CD4-positive, alpha-beta T cell treated with Interleukin-17A for 4 hours (primary cell): ENCODE results near the gene CERS6.
"Not testable (repeated sequence)": the region's sequence is repeated elsewhere in the genome, so short reads cannot be mapped to it uniquely, and the experiment has no call there.

Source experiments
- DNase-seq: peaks from one replicate; pipeline ENCODE4 v3.0.0-alpha.2; 2020; ENCODE audit warnings: mixed read lengths

CERS6 gene

DNA sequence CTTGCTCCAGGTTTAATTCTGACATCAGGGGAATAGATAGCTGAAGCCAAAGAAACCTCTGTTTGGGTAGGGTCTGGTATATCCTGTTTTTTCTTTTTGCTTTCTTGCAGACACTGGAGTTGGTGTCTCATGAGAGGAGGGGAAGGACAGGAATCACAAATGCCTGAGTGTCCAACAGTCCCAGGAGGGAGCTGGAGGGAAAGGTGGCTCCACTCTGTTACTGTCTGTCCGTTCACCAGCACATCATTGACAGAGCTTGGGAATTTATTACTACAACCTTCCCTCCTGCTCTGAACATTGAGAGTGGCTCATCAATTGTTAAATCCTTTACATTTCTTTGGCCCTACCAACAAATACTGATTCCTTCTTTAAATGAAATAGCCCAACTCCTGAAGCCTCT lies 194.1 kb downstream of the CERS6 start:
- DNase-seq: no peak

GRCh38 chr2:168650781-168651180 lies 194.7 kb downstream of the CERS6 start:
- DNase-seq: no peak

DNA sequence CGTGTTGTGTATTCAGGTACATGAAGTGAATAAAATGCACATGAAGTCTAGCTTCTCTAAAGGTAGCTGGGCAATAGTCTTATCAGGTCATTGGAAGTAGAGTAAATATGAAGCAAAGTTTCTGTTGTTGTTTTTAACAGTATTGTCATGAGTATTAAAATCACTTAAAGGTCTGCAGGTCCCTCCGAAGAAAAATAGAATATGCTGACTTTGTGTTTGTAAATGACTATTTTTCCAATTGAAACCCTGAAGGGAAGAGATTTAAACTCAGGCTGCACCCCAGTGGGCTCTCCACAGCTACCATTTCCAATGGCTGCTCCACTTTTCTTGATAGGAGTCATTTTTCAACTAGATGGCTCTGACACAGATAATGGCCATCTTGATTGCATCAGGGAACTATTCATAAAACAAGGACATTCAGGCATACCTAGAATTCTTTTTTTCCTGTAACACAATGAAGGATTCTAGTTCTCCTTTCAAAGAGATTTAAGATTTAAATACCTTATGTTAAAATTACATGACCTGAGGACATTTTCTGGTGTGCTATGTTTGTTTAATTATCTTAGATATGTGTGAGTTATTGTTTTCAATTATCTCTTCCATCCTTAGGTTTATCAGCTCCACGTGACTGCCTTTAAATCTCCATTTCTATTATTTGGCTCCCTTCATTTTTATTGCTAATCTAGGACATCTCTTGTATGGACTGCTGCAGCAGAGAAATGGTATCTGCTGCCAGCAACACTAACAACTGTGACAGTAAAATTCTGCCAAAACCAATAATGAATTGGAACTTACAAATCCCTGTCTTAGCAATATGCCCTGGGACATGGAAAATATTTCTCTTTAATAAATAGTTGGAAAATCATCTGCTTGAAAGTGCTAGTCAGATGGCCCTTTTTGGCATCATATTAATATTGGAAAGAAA lies 197.2 kb downstream of the CERS6 start:
- DNase-seq: no peak

DNA sequence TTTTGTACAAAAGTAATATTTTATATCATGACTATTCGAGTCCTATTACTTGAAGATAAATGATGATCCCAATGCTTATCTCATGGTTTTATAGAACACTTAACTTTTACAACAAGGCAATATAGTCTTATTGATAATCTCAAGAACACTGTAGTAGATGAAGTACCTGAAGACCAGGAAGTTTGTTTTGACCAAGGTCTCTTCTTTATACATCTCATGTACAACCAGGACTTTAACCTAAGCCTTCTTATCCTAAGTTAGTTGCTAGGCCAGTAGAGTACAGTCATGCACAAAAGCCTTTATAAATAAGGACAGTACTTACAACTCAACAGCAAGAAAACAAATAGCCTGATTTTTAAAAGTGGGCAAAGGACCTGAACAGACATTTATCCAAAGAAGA lies 198.6 kb downstream of the CERS6 start:
- DNase-seq: no peak

- no peak for DNase-seq
These were observed 199.1 kb downstream of the CERS6 start for GRCh38 chr2:168655207-168655606.

DNA sequence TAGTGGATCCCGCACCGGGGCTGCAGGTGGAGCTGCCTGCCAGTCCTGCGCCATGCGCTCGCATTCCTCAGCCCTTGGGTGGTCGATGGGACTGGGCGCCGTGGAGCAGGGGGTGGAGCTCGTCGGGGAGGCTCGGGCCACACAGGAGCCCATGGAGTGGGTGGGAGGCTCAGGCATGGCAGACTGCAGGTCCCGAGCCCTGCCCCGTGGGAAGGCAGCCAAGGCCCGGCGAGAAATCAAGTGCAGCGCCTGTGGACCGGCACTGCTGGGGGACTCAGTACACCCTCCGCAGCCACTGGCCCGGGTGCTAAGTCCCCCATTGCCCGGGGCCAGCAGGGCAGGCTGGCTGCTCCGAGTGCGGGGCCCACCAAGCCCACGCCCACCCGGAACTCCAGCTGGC lies 201.3 kb downstream of the CERS6 start:
- DNase-seq: not testable (repeated sequence)

DNA sequence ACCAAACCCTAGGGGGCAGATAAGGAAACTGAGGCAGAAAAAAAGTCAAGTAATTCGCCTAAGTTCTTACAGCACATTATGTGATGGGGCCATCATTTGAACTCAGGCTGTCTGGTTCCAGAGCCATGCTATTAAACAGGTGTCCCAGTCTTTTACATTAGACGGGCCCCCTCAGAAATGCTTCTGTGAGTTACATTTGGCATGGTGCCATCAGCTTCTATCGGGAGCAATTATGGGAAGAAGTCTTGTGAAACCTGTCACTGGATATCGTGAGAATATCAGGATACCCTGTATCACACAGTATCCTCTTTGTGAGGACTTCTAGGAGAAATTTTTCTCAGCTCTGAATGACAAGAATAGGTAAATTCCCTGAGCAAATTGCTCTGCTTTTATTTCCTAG lies 202.6 kb downstream of the CERS6 start:
- no peak for DNase-seq

- no peak for DNase-seq
These were observed 205.1 kb downstream of the CERS6 start for GRCh38 chr2:168660870-168661862.

GRCh38 chr2:168661863-168662256 lies 205.8 kb downstream of the CERS6 start:
- DNase-seq: no peak

GRCh38 chr2:168662651-168663208 lies 206.7 kb downstream of the CERS6 start:
- DNase-seq: no peak

DNA sequence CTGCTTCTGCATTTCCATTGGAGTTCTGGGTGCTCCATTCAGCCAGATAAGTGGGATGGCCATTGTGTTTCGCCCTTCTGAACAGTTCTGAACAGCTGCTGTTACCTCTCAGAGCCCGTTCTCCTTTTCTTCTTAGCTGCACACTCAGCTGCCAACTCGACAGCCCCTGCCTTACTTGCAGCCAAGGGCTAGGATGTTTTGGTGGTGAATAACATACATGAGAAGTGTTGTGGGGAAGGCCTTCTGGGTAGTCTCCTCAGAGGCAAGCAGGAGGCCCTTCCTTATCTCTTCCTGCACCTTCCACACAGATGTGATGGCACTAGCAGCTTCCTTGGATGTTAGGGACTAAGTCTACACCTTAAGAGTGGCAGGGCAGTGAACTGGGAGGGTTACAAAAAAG lies 207.9 kb downstream of the CERS6 start:
- DNase-seq: no peak

DNA sequence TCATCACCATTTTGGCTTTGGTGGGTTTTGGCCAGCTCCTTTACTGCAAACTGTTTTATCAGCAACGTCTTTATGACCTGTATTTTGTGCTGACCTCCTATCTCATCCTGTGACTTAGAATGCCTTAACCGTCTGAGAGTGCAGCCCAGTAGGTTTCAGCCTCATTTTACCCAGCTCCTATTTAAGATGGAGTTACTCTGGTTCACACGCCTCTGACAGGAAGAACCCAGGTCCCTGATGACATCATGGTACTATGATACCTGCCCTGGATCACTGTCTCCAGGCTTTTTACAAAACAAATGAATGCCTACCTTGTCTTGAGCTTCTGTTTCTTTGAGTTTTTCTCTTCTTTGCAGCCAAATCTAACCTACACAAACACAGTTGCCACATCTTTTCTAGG lies 208.6 kb downstream of the CERS6 start:
- DNase-seq: not testable (repeated sequence)

- DNase-seq: no peak
These were observed 210.3 kb downstream of the CERS6 start for GRCh38 chr2:168666339-168666738.

DNA sequence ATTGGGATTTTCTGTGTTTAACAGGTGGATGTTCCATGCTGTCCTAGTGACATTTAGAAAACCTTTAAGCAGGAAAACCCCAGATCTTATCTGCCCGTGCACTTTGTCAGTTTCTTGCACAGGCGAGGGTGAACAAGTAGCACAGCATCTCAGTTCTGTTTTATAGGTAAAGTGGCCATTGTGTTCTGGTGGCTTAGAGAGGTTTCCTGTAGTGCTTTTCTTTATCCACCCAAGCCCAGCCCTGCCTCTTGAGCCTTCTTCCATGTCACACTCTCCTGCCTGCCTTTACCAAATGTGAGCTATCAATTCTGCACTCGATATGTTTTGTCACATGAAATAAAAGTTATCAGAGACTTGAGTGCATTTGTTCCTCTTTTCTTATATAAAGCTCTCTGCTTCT lies 211.1 kb downstream of the CERS6 start:
- no peak for DNase-seq

GRCh38 chr2:168669151-168669550 lies 213.1 kb downstream of the CERS6 start:
- no peak for DNase-seq

GRCh38 chr2:168670478-168670877 lies 214.4 kb downstream of the CERS6 start:
- DNase-seq: no peak

- DNase-seq: no peak
These were observed 215.9 kb downstream of the CERS6 start for GRCh38 chr2:168671932-168672331.

GRCh38 chr2:168673265-168674189 lies 217.5 kb downstream of the CERS6 start:
- DNase-seq: no peak

- no peak for DNase-seq
These were observed 222.2 kb downstream of the CERS6 start for GRCh38 chr2:168678153-168678853.

DNA sequence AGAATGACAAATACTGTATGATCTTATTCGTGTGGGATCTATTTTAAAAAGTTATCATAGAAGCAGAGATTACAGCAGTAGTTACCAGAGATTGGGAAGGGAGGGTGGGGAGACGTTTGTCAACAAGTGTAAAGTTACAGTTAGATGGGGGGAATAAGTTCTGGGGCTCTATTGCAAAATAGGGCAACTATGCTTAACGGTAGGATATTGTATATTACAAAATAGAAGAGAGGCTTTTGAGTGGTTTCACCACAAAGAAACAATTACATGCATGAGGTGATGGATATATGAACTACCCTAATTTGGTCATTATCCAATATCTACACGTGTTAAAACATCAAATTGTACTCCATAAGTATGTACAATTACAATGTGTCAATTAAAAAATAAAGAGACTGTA lies 223.0 kb downstream of the CERS6 start:
- DNase-seq: no peak

DNA sequence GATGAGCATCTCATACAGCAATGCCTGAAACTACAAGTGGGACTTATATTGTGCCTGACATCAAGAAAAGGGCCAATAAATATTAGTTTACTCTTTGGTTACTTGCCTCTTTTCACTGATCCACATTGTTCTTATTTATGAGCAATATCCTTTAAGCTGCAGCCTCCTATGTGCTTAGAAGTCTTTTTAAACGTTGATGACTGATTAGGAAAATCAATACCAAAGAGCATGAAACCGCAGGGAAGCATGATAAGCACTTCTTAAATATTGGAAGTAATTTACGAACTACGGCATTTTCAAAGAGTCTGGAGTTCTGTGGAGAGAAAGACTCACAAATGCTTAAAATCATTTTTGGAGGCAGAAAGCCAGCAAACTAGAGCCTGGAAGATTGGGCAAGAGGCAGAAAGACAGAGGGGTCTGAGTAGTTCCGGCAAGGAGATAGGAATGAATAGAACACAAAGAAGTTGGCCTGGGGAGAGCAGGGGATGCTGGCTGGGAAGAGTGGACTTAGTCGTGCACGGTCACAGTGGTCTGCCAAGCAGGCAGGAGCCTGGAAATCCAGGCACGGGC lies 223.8 kb downstream of the CERS6 start:
- DNase-seq: no peak
